ENCODE data around the gene MRPL45.

The MRPL45 gene

DNA sequence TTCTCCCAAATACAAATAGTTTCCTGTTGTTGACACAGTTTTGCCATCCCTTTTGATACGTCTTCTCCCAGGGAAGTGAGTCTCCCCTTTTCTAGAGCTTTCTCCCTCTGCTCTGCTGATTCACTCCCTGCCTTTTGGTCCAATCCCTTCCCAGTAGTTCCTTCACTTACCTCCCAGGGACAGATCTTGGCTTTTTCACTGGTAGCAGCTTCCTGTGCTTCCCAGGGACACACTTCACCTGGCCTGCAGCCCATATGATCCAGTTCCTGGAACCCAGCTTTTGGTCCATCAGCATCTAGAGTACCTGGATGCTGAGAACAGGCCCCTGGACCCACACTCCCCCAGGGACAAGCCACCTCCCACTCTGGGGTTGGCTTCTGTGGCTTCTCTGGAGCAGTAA is 31.0 kb downstream of the MRPL45 start (continued):
- TF ChIP-seq, protein P1, sequence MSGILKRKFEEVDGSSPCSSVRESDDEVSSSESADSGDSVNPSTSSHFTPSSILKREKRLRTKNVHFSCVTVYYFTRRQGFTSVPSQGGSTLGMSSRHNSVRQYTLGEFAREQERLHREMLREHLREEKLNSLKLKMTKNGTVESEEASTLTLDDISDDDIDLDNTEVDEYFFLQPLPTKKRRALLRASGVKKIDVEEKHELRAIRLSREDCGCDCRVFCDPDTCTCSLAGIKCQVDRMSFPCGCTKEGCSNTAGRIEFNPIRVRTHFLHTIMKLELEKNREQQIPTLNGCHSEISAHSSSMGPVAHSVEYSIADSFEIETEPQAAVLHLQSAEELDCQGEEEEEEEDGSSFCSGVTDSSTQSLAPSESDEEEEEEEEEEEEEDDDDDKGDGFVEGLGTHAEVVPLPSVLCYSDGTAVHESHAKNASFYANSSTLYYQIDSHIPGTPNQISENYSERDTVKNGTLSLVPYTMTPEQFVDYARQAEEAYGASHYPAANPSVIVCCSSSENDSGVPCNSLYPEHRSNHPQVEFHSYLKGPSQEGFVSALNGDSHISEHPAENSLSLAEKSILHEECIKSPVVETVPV (CRISPR knock-in tag; IDR thresholded peaks at IDR 0.05), result no peak
- TF ChIP-seq ZC3H10 (CRISPR knock-in tag; IDR thresholded peaks at IDR 0.05) (no peak), ISL1 (CRISPR knock-in tag; IDR thresholded peaks at IDR 0.05) (no peak)

DNA sequence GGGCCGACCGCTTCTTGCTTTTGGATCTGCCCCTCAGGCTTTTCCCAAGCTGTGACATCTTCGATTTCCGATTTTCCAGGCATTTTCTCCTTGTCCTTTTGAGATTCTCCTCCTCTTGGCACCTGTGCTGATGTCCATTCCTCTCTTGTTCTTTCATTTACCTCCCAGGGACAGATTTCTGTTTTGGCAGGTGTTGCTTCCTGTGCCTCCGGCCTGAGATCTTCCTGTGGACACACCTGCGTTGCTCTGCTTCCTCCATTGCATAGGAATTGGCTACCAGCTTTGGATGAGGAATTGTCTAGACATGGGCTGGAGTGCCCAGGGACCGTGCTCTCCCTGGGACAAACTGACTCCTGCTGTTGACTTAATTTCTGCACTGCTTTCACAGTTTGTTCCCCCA is 31.7 kb downstream of the MRPL45 start:
- no peak for ATAC-seq
- TF ChIP-seq ZFP3 (CRISPR knock-in tag; IDR thresholded peaks at IDR 0.05), result no peak
- no peak for TF ChIP-seq ISL1 (CRISPR knock-in tag; IDR thresholded peaks at IDR 0.05)
- TF ChIP-seq TOX (CRISPR knock-in tag; IDR thresholded peaks at IDR 0.05; ENCODE audit: borderline replicate concordance), result no peak
- TF ChIP-seq ZC3H10 (CRISPR knock-in tag; IDR thresholded peaks at IDR 0.05), result no peak
- no peak for TF ChIP-seq TCF4 (CRISPR knock-in tag; IDR thresholded peaks at IDR 0.05; ENCODE audit: borderline replicate concordance)
- no peak for TF ChIP-seq CSDC2 (CRISPR knock-in tag; IDR thresholded peaks at IDR 0.05)

DNA sequence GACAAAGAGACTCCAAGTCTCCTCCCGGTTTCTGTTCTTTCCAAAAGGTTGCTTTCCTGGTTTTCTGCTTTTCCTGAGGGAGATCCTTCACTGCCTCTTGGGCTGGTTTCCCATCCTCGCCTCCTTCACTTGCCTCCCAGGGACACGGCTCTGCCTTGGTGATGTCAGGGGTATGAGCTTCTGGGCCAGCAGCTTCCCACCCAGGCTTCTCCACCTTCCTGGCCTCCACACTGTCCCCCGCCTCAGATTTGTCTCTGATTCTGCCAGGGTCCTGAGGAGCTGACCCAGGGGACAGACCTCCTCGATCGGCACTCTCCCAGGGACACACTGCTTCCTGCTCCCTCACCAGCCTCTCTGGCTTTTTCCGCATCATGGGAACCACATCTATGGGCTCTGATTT is 32.3 kb downstream of the MRPL45 start:
- ATAC-seq, result no peak

DNA sequence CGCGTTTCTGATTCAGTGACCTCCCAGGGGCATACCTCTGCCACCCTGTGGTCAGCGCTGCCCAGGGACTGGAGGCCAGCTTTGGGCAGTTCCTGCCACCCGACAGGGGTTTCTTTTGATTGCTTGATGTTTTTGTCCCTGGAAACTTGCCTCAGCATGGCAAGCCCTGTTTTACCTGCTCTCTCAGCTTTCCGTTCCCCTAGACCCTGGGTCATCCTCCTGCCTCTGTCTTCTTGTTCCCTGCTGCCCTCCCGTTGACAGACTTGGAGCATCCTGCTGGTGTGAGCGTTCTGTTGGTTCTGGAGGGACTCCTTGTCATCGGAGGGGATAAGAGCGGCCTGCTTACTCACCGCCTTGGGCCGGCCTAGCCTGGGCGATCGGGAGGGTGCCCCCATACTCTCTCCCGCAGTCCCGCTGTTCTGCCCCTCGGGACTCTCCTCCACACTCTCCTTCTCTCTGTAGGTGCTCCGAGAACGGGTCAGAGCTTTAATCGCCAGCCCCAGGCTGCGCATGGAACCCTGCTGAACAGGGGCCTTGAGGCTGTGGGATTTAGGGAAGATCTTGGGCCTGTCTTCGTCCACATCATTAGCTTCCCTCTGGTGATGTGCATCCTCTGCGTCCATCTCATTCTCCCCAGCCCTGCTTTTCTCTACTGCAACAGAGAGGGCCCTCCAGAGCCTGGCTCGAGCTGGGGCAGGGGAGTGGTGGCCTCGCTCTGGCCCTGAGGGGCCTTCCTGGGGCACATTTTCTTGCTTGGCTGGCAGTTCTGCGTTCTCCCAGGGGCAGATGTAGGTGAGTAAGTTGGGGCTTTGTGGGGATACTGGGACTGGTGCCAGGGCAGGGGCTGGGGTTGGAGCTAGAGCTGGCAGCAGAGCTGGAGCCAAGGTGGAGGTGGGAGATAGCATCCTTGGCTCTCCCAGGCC is 33.1 kb downstream of the MRPL45 start:
- ATAC-seq, result no peak

More for the DNA sequence above, 32.3 kb downstream of the MRPL45 start:
- TF ChIP-seq ZC3H10 (CRISPR knock-in tag; IDR thresholded peaks at IDR 0.05) (no peak), SNAI2 (CRISPR knock-in tag; IDR thresholded peaks at IDR 0.05) (no peak), TOX (CRISPR knock-in tag; IDR thresholded peaks at IDR 0.05; ENCODE audit: borderline replicate concordance) (no peak), ESRRG (CRISPR knock-in tag; IDR thresholded peaks at IDR 0.05) (no peak), ZFP3 (CRISPR knock-in tag; IDR thresholded peaks at IDR 0.05) (no peak), ARNTL (CRISPR knock-in tag; IDR thresholded peaks at IDR 0.05; ENCODE audit: borderline replicate concordance, low read depth) (no peak), OSR1 (CRISPR knock-in tag; IDR thresholded peaks at IDR 0.05) (no peak), ZNF8 (CRISPR knock-in tag; IDR thresholded peaks at IDR 0.05) (no peak)
- TF ChIP-seq, protein P2, sequence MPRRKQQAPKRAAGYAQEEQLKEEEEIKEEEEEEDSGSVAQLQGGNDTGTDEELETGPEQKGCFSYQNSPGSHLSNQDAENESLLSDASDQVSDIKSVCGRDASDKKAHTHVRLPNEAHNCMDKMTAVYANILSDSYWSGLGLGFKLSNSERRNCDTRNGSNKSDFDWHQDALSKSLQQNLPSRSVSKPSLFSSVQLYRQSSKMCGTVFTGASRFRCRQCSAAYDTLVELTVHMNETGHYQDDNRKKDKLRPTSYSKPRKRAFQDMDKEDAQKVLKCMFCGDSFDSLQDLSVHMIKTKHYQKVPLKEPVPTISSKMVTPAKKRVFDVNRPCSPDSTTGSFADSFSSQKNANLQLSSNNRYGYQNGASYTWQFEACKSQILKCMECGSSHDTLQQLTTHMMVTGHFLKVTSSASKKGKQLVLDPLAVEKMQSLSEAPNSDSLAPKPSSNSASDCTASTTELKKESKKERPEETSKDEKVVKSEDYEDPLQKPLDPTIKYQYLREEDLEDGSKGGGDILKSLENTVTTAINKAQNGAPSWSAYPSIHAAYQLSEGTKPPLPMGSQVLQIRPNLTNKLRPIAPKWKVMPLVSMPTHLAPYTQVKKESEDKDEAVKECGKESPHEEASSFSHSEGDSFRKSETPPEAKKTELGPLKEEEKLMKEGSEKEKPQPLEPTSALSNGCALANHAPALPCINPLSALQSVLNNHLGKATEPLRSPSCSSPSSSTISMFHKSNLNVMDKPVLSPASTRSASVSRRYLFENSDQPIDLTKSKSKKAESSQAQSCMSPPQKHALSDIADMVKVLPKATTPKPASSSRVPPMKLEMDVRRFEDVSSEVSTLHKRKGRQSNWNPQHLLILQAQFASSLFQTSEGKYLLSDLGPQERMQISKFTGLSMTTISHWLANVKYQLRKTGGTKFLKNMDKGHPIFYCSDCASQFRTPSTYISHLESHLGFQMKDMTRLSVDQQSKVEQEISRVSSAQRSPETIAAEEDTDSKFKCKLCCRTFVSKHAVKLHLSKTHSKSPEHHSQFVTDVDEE (CRISPR knock-in tag; IDR thresholded peaks at IDR 0.05), result no peak
- TF ChIP-seq, protein P1 (CRISPR knock-in tag; IDR thresholded peaks at IDR 0.05), result no peak

More for the DNA sequence above, 33.1 kb downstream of the MRPL45 start:
- TF ChIP-seq ESRRG (CRISPR knock-in tag; IDR thresholded peaks at IDR 0.05) (no peak), TCF4 (CRISPR knock-in tag; IDR thresholded peaks at IDR 0.05; ENCODE audit: borderline replicate concordance) (no peak), ARNTL (CRISPR knock-in tag; IDR thresholded peaks at IDR 0.05; ENCODE audit: borderline replicate concordance, low read depth) (no peak), SNAI2 (CRISPR knock-in tag; IDR thresholded peaks at IDR 0.05) (no peak), CSDC2 (CRISPR knock-in tag; IDR thresholded peaks at IDR 0.05) (no peak), TOX (CRISPR knock-in tag; IDR thresholded peaks at IDR 0.05; ENCODE audit: borderline replicate concordance) (no peak), ZC3H10 (CRISPR knock-in tag; IDR thresholded peaks at IDR 0.05) (no peak), BACH2 (CRISPR knock-in tag; IDR thresholded peaks at IDR 0.05; ENCODE audit: borderline replicate concordance) (no peak), OSR1 (CRISPR knock-in tag; IDR thresholded peaks at IDR 0.05) (no peak), RARB (CRISPR knock-in tag; IDR thresholded peaks at IDR 0.05) (no peak)
- TF ChIP-seq, protein P3, sequence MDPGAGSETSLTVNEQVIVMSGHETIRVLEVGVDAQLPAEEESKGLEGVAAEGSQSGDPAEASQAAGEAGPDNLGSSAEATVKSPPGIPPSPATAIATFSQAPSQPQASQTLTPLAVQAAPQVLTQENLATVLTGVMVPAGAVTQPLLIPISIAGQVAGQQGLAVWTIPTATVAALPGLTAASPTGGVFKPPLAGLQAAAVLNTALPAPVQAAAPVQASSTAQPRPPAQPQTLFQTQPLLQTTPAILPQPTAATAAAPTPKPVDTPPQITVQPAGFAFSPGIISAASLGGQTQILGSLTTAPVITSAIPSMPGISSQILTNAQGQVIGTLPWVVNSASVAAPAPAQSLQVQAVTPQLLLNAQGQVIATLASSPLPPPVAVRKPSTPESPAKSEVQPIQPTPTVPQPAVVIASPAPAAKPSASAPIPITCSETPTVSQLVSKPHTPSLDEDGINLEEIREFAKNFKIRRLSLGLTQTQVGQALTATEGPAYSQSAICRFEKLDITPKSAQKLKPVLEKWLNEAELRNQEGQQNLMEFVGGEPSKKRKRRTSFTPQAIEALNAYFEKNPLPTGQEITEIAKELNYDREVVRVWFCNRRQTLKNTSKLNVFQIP (CRISPR knock-in tag; IDR thresholded peaks at IDR 0.05; ENCODE audit: borderline replicate concordance, low read depth), result no peak
- TF ChIP-seq, protein P1 (CRISPR knock-in tag; IDR thresholded peaks at IDR 0.05), result no peak
- TF ChIP-seq, protein P4, sequence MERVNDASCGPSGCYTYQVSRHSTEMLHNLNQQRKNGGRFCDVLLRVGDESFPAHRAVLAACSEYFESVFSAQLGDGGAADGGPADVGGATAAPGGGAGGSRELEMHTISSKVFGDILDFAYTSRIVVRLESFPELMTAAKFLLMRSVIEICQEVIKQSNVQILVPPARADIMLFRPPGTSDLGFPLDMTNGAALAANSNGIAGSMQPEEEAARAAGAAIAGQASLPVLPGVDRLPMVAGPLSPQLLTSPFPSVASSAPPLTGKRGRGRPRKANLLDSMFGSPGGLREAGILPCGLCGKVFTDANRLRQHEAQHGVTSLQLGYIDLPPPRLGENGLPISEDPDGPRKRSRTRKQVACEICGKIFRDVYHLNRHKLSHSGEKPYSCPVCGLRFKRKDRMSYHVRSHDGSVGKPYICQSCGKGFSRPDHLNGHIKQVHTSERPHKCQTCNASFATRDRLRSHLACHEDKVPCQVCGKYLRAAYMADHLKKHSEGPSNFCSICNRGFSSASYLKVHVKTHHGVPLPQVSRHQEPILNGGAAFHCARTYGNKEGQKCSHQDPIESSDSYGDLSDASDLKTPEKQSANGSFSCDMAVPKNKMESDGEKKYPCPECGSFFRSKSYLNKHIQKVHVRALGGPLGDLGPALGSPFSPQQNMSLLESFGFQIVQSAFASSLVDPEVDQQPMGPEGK (CRISPR knock-in tag; IDR thresholded peaks at IDR 0.05; ENCODE audit: borderline replicate concordance), result no peak

Measured in SK-N-SH treated with all-trans-retinoic acid at 6 μM for 48 hours (cell line).